GM06990 (cell line): ENCODE data around the gene LRMDA.

Experiments used
- DNase-seq: peaks from one replicate; pipeline ENCODE4 v3.0.0-alpha.2; 2011; ENCODE audit not compliant: insufficient read length; ENCODE audit errors: extremely low read depth
- H3K27me3 ChIP-seq: replicated peaks from 2 replicates; pipeline ENCODE4 v1.6.0; 2011; ENCODE audit warnings: low read length; ENCODE audit not compliant: control insufficient read depth, insufficient read depth
- H3K36me3 ChIP-seq: 2 replicates; pipeline ENCODE4 v1.5.1; 2011; ENCODE audit warnings: low read length; ENCODE audit not compliant: control insufficient read depth, insufficient read depth
- H3K4me3 ChIP-seq: replicated peaks from 2 replicates; pipeline ENCODE4 v1.5.1; 2011; ENCODE audit warnings: low read depth, mild to moderate bottlenecking, control low read depth, low read length
- TF ChIP-seq, protein P1 (sequence below): IDR thresholded peaks from 2 replicates; pipeline ENCODE4 v1.5.1; 2011; ENCODE audit warnings: low read length, control low read depth, mild to moderate bottlenecking, inconsistent platforms; ENCODE audit not compliant: insufficient read depth, poor library complexity, severe bottlenecking

Gene LRMDA

DNA sequence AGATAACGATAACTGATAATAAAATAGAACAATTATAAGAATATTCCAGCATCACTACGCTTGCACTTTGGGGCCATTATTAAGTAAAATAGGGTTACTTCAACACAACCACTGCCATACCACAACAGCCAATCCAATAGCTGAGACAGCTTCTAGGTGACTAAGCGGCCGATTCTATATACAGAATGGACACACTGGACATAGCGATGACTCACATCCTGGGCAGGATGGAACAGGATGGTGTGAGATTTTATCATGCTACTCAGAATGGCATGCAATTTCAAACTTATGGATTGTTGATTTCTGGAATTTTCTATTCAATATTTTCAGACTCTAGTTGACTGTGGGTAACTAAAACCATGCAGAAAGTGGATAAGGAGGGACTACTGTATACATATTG, 920.9 kb downstream of the LRMDA start:
- Histone ChIP-seq H3K36me3 (no peaks in the 10 kb centered on the region), H3K4me3 (no peak overlapping the region), H3K27me3 (no peaks in the 10 kb centered on the region)
- DNase-seq, result no peak
- TF ChIP-seq, protein P1, sequence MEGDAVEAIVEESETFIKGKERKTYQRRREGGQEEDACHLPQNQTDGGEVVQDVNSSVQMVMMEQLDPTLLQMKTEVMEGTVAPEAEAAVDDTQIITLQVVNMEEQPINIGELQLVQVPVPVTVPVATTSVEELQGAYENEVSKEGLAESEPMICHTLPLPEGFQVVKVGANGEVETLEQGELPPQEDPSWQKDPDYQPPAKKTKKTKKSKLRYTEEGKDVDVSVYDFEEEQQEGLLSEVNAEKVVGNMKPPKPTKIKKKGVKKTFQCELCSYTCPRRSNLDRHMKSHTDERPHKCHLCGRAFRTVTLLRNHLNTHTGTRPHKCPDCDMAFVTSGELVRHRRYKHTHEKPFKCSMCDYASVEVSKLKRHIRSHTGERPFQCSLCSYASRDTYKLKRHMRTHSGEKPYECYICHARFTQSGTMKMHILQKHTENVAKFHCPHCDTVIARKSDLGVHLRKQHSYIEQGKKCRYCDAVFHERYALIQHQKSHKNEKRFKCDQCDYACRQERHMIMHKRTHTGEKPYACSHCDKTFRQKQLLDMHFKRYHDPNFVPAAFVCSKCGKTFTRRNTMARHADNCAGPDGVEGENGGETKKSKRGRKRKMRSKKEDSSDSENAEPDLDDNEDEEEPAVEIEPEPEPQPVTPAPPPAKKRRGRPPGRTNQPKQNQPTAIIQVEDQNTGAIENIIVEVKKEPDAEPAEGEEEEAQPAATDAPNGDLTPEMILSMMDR, result no peak

DNA sequence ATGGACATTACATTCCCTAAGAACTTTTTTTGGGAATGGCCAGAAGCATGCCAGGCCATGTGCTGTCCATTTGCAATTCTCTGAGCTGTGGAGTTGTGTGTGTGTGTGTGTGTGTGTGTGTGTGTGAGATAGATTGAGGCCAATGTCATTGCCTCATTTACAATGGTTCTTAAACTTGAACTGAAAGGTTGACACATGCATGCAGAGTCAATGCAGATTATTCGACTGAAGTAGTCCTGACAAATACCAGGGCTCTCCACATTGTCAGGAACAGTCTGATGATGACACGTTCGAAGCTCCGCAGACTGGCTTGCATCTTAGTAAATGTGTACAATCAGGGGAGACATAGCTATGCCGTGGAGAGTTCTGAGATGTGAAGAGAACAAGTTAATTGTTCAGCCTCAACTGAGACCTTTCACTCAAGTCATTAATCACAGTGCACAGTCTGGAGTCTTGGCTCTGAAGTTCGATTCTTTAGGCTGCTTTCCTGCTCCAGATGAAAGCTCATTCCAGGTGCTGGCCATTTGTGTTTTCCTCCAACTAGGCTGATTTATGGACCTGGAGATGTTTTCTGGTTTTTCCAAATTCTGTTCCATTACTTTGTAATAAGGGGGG, 921.9 kb downstream of the LRMDA start:
- Histone ChIP-seq H3K4me3 (no peak overlapping the region), H3K27me3 (no peaks in the 10 kb centered on the region), H3K36me3 (no peaks in the 10 kb centered on the region)
- no peak for DNase-seq
- TF ChIP-seq, protein P1, result no peak

DNA sequence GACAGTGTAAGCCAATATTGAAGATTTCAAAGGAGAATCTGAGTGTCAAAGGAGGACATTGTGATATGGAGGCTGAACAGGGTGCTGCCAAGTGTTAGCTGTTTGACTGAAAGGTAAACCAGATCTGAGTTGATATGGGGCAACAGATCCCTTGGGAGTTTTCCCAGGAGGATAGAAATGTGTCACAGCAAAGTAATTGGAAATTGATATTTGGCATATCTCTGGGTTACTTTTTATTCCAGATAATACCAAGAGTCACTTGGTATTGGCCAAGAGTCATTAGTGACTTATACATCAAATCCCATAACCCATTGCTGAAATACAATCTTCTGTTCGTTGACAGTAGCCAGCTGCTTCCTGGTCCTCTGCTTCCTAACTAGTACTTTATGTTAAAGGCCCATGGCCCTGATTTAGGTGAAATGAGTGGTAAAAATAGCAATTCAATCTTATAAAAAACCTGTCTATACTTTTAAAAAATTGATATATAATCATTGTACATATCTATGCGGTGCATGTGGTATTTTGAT, 922.9 kb downstream of the LRMDA start:
- Histone ChIP-seq H3K36me3 (no peaks in the 10 kb centered on the region), H3K4me3 (no peak overlapping the region), H3K27me3 (no peaks in the 10 kb centered on the region)
- TF ChIP-seq, protein P1, result no peak
- DNase-seq, result no peak

DNA sequence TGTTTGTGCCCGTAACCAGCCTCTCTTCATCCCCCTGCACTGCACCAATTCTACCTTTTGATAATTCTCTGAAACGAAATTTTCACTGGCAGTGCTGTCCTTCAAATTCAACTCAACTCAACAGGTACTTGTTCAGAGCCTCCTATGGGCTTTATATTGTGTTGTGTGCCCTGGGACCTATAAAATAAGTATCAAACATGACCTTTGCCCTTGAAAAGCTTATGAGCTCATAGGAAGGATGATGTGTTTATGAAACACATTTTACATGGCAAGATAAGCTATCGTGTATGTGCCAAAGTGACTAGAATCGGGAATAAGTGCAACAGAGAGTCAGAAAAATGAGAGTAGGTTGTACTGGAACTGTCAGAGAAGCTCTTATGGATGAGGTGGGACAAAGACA, 923.5 kb downstream of the LRMDA start:
- Histone ChIP-seq H3K4me3 (no peak overlapping the region), H3K27me3 (no peaks in the 10 kb centered on the region), H3K36me3 (no peaks in the 10 kb centered on the region)
- DNase-seq, result no peak
- TF ChIP-seq, protein P1, result no peak

DNA sequence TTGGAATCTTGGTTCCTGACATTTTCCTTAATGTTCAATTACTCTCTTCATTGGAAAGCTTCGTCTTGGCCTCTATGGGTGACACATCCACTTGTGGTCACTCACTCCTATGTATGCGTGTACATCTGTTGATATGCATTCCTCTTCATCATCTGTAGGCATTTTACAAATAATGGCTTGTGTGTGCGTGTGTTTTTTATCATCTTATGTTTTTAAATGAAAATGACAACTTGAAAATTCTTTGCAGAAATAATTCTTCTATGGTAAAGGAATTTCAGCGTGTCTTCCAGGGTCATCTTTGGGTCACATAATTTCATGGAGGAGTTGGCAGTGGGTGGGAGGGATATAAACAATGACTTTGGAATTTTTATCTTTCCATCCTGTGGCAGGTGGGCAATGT, 925.1 kb downstream of the LRMDA start:
- DNase-seq, result no peak
- TF ChIP-seq, protein P1, result no peak
- no peak overlapping the region for H3K4me3 ChIP-seq
- H3K27me3 ChIP-seq, result no peaks in the 10 kb centered on the region
- no peaks in the 10 kb centered on the region for H3K36me3 ChIP-seq
